HepG2 (cell line): ENCODE measurements around the gene HOXC5. TPM values are rescaled to one million over a fixed set of nuclear protein-coding genes. Genes with fewer than 3 reads are reported as not detected.
A peak's percentile ranks its signal among the peaks of the same experiment; 100 is the strongest.

Experiments
- ATAC-seq: fragments of 200-7000 bp; cut with Tn5 transposase; 3 replicates; pipeline ENCODE4 v1.9.1; 2020; ENCODE audit warnings: mild to moderate bottlenecking, moderate library complexity
- BruUV-seq: library from RNA; stranded (reverse); fragments of 400-500 nt; replicated peaks from 2 replicates; lab custom pipeline; 2021; lab: Mats Ljungman, UMichigan
- CTCF ChIA-PET: fragments of 300-600 bp; formaldehyde crosslinking; extraction: SDS; loops from one replicate; lab custom pipeline; 2021; ENCODE audit warnings: low total read pairs, inconsistent platforms, low intra/inter-chr PET ratio; lab: Yijun Ruan, JAX
- POLR2A ChIA-PET: fragments of 350-600 bp; sonication (Branson Sonifier 250); formaldehyde crosslinking; loops from one replicate; lab custom pipeline; 2020; ENCODE audit warnings: antibody characterized with exemption, inconsistent platforms; lab: Yijun Ruan, JAX
- DNase-seq: peaks from one replicate; pipeline ENCODE4 v3.0.0-alpha.2; 2015; ENCODE audit warnings: low spot score
- FAIRE-seq: peaks from 3 replicates; lab custom pipeline; 2011; peaks lifted over from hg19 to GRCh38; lab: Jason Lieb, UNC
- H2AFZ ChIP-seq: one replicate; pipeline ENCODE4 v1.6.1; 2011; ENCODE audit warnings: low read length, inconsistent platforms
- H3K27ac ChIP-seq: fragments of 300-600 bp; 3 replicates; pipeline ENCODE4 v1.8.0; 2011; ENCODE audit warnings: mixed run types, mild to moderate bottlenecking, mixed read lengths, low read length, inconsistent platforms; ENCODE audit not compliant: insufficient read depth; ENCODE audit errors: extremely low read length
- H3K27me3 ChIP-seq, 2 experiments: fragments of 200-600 bp in 1 of 2; 2 replicates in 1 of 2; 3 replicates in 1 of 2; pipeline versions ENCODE4 v1.6.0 to v1.8.0; 2011; ENCODE audit warnings: low read length in 2 of 2, mild to moderate bottlenecking in 2 of 2, moderate library complexity in 2 of 2, inconsistent platforms in 1 of 2; ENCODE audit not compliant: insufficient read depth in 2 of 2, control insufficient read depth in 1 of 2
- H3K36me3 ChIP-seq, 2 experiments: fragments of 200-600 bp in 1 of 2; replicated peaks in 1 of 2; 2 replicates in 1 of 2; 3 replicates in 1 of 2; pipeline versions ENCODE4 v1.5.1 to v1.8.0; 2011; ENCODE audit warnings: low read length in 2 of 2, inconsistent platforms in 1 of 2; ENCODE audit not compliant: insufficient read depth in 2 of 2, control insufficient read depth in 1 of 2
- H3K4me1 ChIP-seq: 2 replicates; pipeline ENCODE4 v1.5.1; 2012; ENCODE audit warnings: low read length, inconsistent platforms; ENCODE audit not compliant: insufficient read depth
- H3K4me2 ChIP-seq: 2 replicates; pipeline ENCODE4 v1.6.0; 2011; ENCODE audit warnings: low read depth, low read length, inconsistent platforms
- H3K4me3 ChIP-seq, 3 experiments: fragments of 200-600 bp in 1 of 3; sonication (generic), shearing (Covaris generic) in 1 of 3; replicated peaks in 1 of 3; 2 replicates each; pipeline ENCODE4 v1.5.1; 2011 to 2016; ENCODE audit warnings: low read length in 3 of 3, inconsistent platforms in 2 of 3, low read depth in 2 of 3, mild to moderate bottlenecking in 2 of 3, control low read depth in 1 of 3, mixed read lengths in 1 of 3; ENCODE audit not compliant: insufficient read depth in 1 of 3
- H3K79me2 ChIP-seq: one replicate; pipeline ENCODE4 v1.6.1; 2011; ENCODE audit warnings: low read length, inconsistent platforms; ENCODE audit not compliant: insufficient read depth
- H3K9ac ChIP-seq: 2 replicates; pipeline ENCODE4 v1.6.0; 2011; ENCODE audit warnings: mild to moderate bottlenecking, low read depth, low read length, inconsistent platforms; ENCODE audit not compliant: insufficient read depth
- H3K9me3 ChIP-seq: 2 replicates; pipeline ENCODE4 v1.5.1; 2012; ENCODE audit warnings: mild to moderate bottlenecking, low read length
- H4K20me1 ChIP-seq: 2 replicates; pipeline ENCODE4 v1.6.0; 2011; ENCODE audit warnings: inconsistent platforms, mild to moderate bottlenecking, low read length, moderate library complexity; ENCODE audit not compliant: insufficient read depth
- BCL6 ChIP-seq: IDR thresholded peaks from 2 replicates; pipeline ENCODE4 v1.6.1; 2016; ENCODE audit warnings: missing genetic modification reagents, missing compliant biosample characterization
- FOXK2 ChIP-seq: fragments of 450-650 bp; IDR thresholded peaks from 2 replicates; pipeline ENCODE4 v1.6.1; 2016
- HDAC1 ChIP-seq: sonication (generic); formaldehyde crosslinking; IDR thresholded peaks from 2 replicates; pipeline ENCODE4 v1.5.1; 2020; ENCODE audit warnings: mild to moderate bottlenecking, missing genetic modification reagents
- HOXA3 ChIP-seq: sonication (generic); formaldehyde crosslinking; IDR thresholded peaks from 2 replicates; pipeline ENCODE4 v1.5.0; 2020; ENCODE audit warnings: missing genetic modification reagents
- HOXD1 ChIP-seq: sonication (generic); formaldehyde crosslinking; IDR thresholded peaks from 2 replicates; pipeline ENCODE4 v1.5.0; 2020; ENCODE audit warnings: missing genetic modification reagents
- MTA1 ChIP-seq: sonication (generic); formaldehyde crosslinking; IDR thresholded peaks from 2 replicates; pipeline ENCODE4 v1.4.0; 2020; ENCODE audit warnings: missing genetic modification reagents, mild to moderate bottlenecking, borderline replicate concordance
- MXI1 ChIP-seq: IDR thresholded peaks from 3 replicates; pipeline ENCODE4 v1.6.1; 2012; ENCODE audit warnings: low read depth, low read length, inconsistent platforms, borderline replicate concordance
- NCOA5 ChIP-seq: sonication (generic); formaldehyde crosslinking; IDR thresholded peaks from 2 replicates; pipeline ENCODE4 v1.4.0; 2020; ENCODE audit warnings: missing genetic modification reagents
- NCOR1 ChIP-seq: fragments of 200-600 bp; sonication (generic); IDR thresholded peaks from 2 replicates; pipeline ENCODE4 v1.7.0; 2017; ENCODE audit warnings: antibody characterized with exemption, low read length, borderline replicate concordance
- NR2F6 ChIP-seq, 2 experiments: IDR thresholded peaks; 2 replicates each; pipeline ENCODE4 v1.6.1; 2016; ENCODE audit warnings: antibody characterized with exemption in 1 of 2, mild to moderate bottlenecking in 1 of 2
- PHF21A ChIP-seq: sonication (generic); formaldehyde crosslinking; IDR thresholded peaks from 2 replicates; pipeline ENCODE4 v1.5.0; 2020; ENCODE audit warnings: mild to moderate bottlenecking, missing genetic modification reagents
- RXRB ChIP-seq: IDR thresholded peaks from 2 replicates; pipeline ENCODE4 v1.6.1; 2016; ENCODE audit warnings: borderline replicate concordance, missing genetic modification reagents, missing compliant biosample characterization
- SALL1 ChIP-seq: sonication (generic); formaldehyde crosslinking; IDR thresholded peaks from 2 replicates; pipeline ENCODE4 v1.8.0; 2022; ENCODE audit warnings: mild to moderate bottlenecking, missing genetic modification reagents
- ZBTB7B ChIP-seq: sonication (generic); formaldehyde crosslinking; IDR thresholded peaks from 2 replicates; pipeline ENCODE4 v1.4.0; 2020; ENCODE audit warnings: missing genetic modification reagents
- ZFP36L1 ChIP-seq: sonication (generic); formaldehyde crosslinking; IDR thresholded peaks from 2 replicates; pipeline ENCODE4 v1.8.0; 2022; ENCODE audit warnings: mild to moderate bottlenecking, missing genetic modification reagents, moderate library complexity
- ZNF232 ChIP-seq: sonication (generic); formaldehyde crosslinking; IDR thresholded peaks from 2 replicates; pipeline ENCODE4 v1.4.0; 2020; ENCODE audit warnings: missing genetic modification reagents, borderline replicate concordance
- ZNF501 ChIP-seq: sonication (generic); formaldehyde crosslinking; IDR thresholded peaks from 2 replicates; pipeline ENCODE4 v1.5.1; 2020; ENCODE audit warnings: mild to moderate bottlenecking, moderate library complexity, missing genetic modification reagents
- ZNF605 ChIP-seq: sonication (generic); formaldehyde crosslinking; IDR thresholded peaks from 2 replicates; pipeline ENCODE4 v1.8.0; 2022; ENCODE audit warnings: mild to moderate bottlenecking, missing genetic modification reagents
- ZNF644 ChIP-seq: IDR thresholded peaks from 2 replicates; pipeline ENCODE4 v1.6.1; 2016; ENCODE audit warnings: low read depth
- ZNF878 ChIP-seq: sonication (generic); formaldehyde crosslinking; IDR thresholded peaks from 2 replicates; pipeline ENCODE4 v1.8.1; 2023; ENCODE audit warnings: mild to moderate bottlenecking, missing genetic modification reagents, moderate library complexity
- ZSCAN31 ChIP-seq: sonication (generic); formaldehyde crosslinking; IDR thresholded peaks from 2 replicates; pipeline ENCODE4 v1.5.0; 2020; ENCODE audit warnings: low read depth, mild to moderate bottlenecking, missing genetic modification reagents
- WGBS: methylation state at CpG from one replicate; pipeline ENCODE4 v1.1.6; 2017; ENCODE audit warnings: low lambda C conversion rate; 5-methylcytosine and 5-hydroxymethylcytosine counted together
- in situ Hi-C: cut with HindIII; loops from 2 replicates; pipeline ENCODE4 v1.10.0; 2017; ENCODE audit warnings: low pct_unique_long_range_greater_than_20kb; ENCODE audit not compliant: extremely low pct_ligation_motif_present
- intact Hi-C: fragments of 100-400 bp; cut with micrococcal nuclease; formaldehyde crosslinking; loops from one replicate; pipeline ENCODE4 v1.10.0; 2022; ENCODE audit not compliant: unreplicated experiment
- polyA plus RNA-seq, 8 experiments: library from polyadenylated mRNA; depleted of rRNA in 3 of 8; stranded (reverse) in 7 of 8; unstranded in 1 of 8; fragments of >200 nt; fragmentation: Illumina TruSeq in 4 of 8; extraction: Trizol in 4 of 8; gene quantifications; 2 replicates each; pipeline versions ENCODE4 v1.2.1 to v1.2.3, GENCODE V29; 2011 to 2016; ENCODE audit warnings: low read depth in 4 of 8, missing spikeins in 1 of 8, mixed read lengths in 1 of 8; ENCODE audit not compliant: insufficient read depth in 1 of 8
- total RNA-seq, 5 experiments: library from RNA; depleted of rRNA; stranded (reverse); fragments of >200 nt; fragmentation: Illumina TruSeq; extraction: Trizol; gene quantifications; 2 replicates each; pipeline ENCODE4 v1.2.3, GENCODE V29; 2016; ENCODE audit warnings: low read depth in 1 of 5
- TF ChIP-seq, protein P1 (sequence below): IDR thresholded peaks from 2 replicates; pipeline ENCODE4 v1.6.1; 2012; ENCODE audit warnings: inconsistent platforms
- TF ChIP-seq, protein P2 (sequence below): sonication (generic); formaldehyde crosslinking; IDR thresholded peaks from 2 replicates; pipeline ENCODE4 v1.4.0; 2020; ENCODE audit warnings: mild to moderate bottlenecking, missing genetic modification reagents
- TF ChIP-seq, protein P3 (sequence below), 2 experiments: fragments of 450-650 bp in 1 of 2; sonication (generic) in 1 of 2; formaldehyde crosslinking; IDR thresholded peaks; 2 replicates each; pipeline versions ENCODE4 v1.5.0 to v1.8.0; 2020 to 2022; ENCODE audit warnings: mild to moderate bottlenecking in 1 of 2, missing genetic modification reagents in 1 of 2

HOXC5 gene
- total and polyA plus RNA-seq, 2 of the 13 experiments (the other 11 are each of a cell fraction or from before 2014, with no cell fraction given), result not detected

DNA sequence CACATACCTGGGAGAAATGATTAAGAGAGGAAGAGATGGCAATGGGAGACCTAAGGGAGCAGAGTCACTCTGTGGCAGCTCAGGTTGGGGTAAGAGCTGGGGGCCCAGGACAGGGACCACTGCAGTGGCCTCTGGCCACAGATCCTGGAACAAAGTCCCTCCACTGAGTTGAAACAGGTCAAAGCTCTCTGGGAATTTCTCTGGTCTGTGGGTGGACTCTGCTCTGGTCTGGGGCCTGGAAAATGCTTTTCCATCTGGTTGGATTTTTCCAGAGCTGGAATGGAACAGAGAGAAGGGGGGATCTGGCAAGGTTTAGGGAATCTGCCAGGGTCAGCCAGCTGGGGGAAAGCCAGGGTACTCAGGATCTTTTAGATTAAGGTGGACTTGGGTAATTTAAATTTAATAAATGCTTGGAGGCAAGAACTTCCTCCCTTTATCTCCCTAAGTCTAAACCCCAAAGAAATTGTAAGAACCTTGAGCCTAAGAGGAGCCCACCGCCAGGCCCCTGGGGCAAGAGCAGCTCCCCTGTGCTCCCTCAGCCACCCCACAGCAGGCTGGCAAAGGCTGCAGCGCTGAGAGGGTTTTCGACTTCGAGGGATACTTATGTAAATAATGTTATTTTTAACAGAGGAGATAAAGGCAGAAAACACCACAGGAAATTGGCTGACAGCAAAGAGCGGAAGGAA is 44.2 kb upstream of the HOXC5 start:
- WGBS, result 9% methylated on average over 5 of the region's 5 CpGs
- H3K9ac ChIP-seq, result no peak overlapping the region
- no TSS peak for BruUV-seq
- CTCF ChIA-PET, result interaction anchor here (1.1 to 1.6 kb wide), 2 partner anchors 17 to 221 kb away, joined by 3 to 13 read pairs; no protein-coding TSS in a partner anchor
- peaks cover 37% of the 10 kb centered on the region for H3K4me1 ChIP-seq
- H3K9me3 ChIP-seq, result no peaks in the 10 kb centered on the region
- no peak for DNase-seq
- in situ Hi-C loops, result no loop called here
- peak; percentile 72 for ATAC-seq
- H3K79me2 ChIP-seq, result no peaks in the 10 kb centered on the region
- FAIRE-seq, result no peak
- H3K4me2 ChIP-seq, result peak overlapping the region; percentile 68
- peak overlapping the region; percentile 61 for H3K27ac ChIP-seq
- POLR2A ChIA-PET, result interaction anchor here (0.6 to 1.3 kb wide), 2 partner anchors 10 to 214 kb away, joined by 4 to 5 read pairs; no protein-coding TSS in a partner anchor
- peak overlapping the region in 2 of 3 experiments; percentile 51; a peak in 5 of 6 replicates for H3K4me3 ChIP-seq
- H2AFZ ChIP-seq, result no peak overlapping the region
- peaks cover 9 to 38% of the 10 kb centered on the region in 2 experiments for H3K27me3 ChIP-seq
- no peaks in the 10 kb centered on the region for H4K20me1 ChIP-seq
- intact Hi-C loops, result loop anchor here (2.0 kb wide), 1 partner anchor 222 kb away; no protein-coding TSS in a partner anchor
- no peaks in the 10 kb centered on the region for H3K36me3 ChIP-seq
- TF ChIP-seq FOXK2 (no peak), PHF21A (CRISPR knock-in tag) (peak; percentile 70), BCL6 (0 out of 2 replicates have a peak, but pooled peaks have one; percentile 10), NCOA5 (no peak), HOXD1 (CRISPR knock-in tag) (no peak), ZNF644 (CRISPR knock-in tag) (no peak), HDAC1 (0 out of 2 replicates have a peak, but pooled peaks have one; percentile 17), ZNF605 (no peak), ZNF878 (CRISPR knock-in tag) (no peak), ZFP36L1 (CRISPR knock-in tag) (no peak), RXRB (CRISPR knock-in tag) (0 out of 2 replicates have a peak, but pooled peaks have one; percentile 17), SALL1 (CRISPR knock-in tag) (peak; percentile 34; the same call in 1 of the 2 replicates), ZSCAN31 (CRISPR knock-in tag) (no peak), MXI1 (no peak), NCOR1 (peak; percentile 73; the same call in 1 of the 2 replicates), ZBTB7B (CRISPR knock-in tag) (peak; percentile 40; the same call in 1 of the 2 replicates), HOXA3 (CRISPR knock-in tag) (peak; percentile 31; the same call in 1 of the 2 replicates), ZNF232 (CRISPR knock-in tag) (peak; percentile 37; the same call in 1 of the 2 replicates), ZNF501 (CRISPR knock-in tag) (peak; percentile 39), NR2F6 (IDR thresholded peaks at IDR 0.05) (peak; percentile 45; the same call in 1 of the 2 replicates), NR2F6 (CRISPR knock-in tag; IDR thresholded peaks at IDR 0.05) (0 out of 2 replicates have a peak, but pooled peaks have one; percentile 26), MTA1 (CRISPR knock-in tag) (0 out of 2 replicates have a peak, but pooled peaks have one; percentile 22)
- TF ChIP-seq, protein P1, sequence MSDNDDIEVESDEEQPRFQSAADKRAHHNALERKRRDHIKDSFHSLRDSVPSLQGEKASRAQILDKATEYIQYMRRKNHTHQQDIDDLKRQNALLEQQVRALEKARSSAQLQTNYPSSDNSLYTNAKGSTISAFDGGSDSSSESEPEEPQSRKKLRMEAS, result 0 out of 2 replicates have a peak, but pooled peaks have one; percentile 3
- TF ChIP-seq, protein P2, sequence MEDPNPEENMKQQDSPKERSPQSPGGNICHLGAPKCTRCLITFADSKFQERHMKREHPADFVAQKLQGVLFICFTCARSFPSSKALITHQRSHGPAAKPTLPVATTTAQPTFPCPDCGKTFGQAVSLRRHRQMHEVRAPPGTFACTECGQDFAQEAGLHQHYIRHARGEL (CRISPR knock-in tag), result no peak
- TF ChIP-seq, protein P3, sequence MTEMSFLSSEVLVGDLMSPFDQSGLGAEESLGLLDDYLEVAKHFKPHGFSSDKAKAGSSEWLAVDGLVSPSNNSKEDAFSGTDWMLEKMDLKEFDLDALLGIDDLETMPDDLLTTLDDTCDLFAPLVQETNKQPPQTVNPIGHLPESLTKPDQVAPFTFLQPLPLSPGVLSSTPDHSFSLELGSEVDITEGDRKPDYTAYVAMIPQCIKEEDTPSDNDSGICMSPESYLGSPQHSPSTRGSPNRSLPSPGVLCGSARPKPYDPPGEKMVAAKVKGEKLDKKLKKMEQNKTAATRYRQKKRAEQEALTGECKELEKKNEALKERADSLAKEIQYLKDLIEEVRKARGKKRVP (CRISPR knock-in tag; IDR thresholded peaks at IDR 0.05), result no peak
